NOMO-1 treated with dmso at 0.1 percent for 144 hours (cell line): ENCODE measurements around the gene TDRD1.
A peak's percentile ranks its signal among the peaks of the same experiment; 100 is the strongest.

Experiments
- DNase-seq: peaks from one replicate; lab custom pipeline; 2025; ENCODE audit not compliant: unreplicated experiment; lab: John Stamatoyannopoulos, UW

Gene TDRD1

DNA sequence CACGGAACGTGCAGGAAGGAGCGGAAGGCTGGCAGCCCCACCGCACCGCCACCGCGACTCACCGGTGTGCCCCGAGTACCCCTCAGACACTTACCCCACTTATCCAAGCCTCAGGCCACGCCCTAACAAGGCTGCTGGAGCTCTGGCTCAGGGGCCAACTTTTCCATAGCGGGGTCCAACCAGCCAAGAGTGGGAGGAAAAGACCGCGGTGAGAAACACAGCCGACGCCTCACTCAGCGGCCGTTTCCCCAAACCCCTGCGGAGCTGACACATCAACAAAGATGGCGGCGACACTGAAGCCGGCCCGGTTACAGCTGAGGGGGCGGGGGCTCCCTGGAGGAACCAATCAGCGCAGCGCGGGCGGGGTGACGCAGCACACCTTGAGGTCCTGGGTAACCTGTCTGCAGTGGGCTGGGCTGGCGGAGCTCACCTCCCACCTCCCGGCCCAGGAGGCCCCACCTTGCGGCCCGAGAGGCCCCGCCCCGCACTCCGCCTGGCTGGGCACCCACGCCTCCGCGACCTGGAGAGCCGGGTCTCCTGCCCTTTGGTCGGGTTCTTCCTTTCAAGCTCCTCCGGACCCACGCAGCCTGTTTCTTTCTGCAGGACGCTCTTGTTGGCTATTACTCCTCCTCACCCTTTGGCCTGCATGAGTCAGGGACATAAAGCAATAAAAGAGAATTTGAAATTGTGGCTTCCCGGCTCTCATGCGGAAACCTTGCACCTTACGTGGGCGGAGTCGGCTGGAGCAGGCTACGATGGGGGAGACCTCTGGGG, 5.0 kb upstream of the TDRD1 start, which contains the start of gene CCDC186:
Gene CCDC186 (minus strand): TSS at position 283 of the 774 bp plus-strand sequence. CDS start 10,935 bp downstream, outside the sequence.
- DNase-seq: peak; percentile 86

GRCh38 chr10:114174695-114175188, 4.4 kb upstream of the TDRD1 start:
- DNase-seq: peak; percentile 70

GRCh38 chr10:114175667-114176066, 3.5 kb upstream of the TDRD1 start:
- no peak for DNase-seq

DNA sequence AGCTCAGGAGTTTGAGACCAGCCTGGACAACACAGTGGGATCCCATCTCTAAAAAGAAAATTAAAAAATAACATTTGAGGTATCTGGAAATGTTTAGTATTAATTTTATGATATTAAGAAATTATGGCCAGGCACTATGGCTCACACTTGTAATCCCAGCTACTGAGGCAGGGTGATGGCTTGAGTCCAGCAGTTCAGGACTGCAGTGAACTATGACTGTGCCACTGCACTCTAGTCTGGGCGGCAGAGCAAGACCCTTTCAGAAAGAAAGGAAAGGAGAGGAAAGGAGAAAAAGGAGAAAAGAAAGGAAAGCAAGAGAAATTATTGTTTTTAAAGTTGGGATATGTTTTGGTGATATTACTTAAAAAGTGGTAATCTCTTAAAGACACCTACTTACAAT, 2.6 kb upstream of the TDRD1 start:
- no peak for DNase-seq

DNA sequence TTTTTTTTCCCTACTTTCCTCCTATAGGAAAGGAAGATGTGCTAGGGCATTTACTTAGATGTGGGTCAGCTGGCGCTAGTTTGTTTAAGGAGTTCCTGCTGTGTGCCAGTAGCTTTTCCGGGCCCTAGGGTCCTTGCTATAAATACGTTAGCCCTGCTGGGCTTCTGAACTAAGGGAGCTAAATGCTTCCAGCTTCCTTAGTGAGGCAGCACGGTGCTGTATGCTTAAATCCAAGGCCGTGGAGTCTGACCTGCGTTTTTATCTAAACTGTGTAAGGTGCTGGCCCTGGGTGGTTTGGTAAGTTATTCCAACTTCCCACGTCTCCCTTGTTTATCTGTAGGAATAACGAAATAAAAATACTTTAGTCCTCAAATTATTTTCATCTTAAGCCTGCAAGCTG, 594 bp downstream of the TDRD1 start:
- no peak for DNase-seq

DNA sequence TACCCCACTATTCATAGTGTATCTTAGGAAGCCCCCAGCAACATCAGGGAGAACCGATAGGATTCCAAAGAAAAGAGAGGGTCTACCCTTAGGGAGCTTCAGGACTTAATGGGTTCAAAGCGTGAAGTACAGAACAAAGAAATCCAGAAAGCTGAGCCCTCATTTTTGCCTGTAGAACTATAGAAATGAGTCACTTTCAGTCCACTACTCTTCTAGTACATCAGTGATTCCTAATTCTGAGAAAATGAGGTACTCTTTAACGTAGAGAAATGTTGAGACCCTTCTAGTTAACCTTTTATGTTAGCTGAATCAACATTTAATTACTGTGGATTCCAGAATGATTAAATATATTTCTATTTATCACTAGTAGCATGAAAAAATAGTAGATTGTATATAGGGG, 1.8 kb downstream of the TDRD1 start:
- DNase-seq: no peak

DNA sequence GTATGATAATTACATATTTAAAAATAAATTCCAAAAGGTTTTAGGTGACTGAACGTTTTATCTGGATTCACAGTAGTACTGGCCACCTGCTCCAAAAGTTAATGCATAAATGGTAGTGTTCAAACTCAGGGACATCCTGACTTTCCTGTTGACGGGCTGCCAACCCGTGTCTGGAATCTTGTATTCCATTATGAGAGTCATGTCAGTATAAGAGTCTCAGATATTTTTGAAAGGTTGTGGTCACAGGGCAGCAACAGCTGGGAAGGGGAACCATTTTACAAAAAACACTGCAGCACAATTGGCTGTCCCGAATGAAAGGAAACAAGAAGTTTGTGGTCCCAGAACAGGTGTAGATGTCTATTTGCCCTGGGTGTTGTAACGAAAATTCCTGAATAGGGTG, 2.8 kb downstream of the TDRD1 start:
- no peak for DNase-seq

GRCh38 chr10:114183563-114183962, 4.4 kb downstream of the TDRD1 start:
- no peak for DNase-seq

- DNase-seq: no peak
These were observed 5.1 kb downstream of the TDRD1 start for GRCh38 chr10:114184276-114184675.

DNA sequence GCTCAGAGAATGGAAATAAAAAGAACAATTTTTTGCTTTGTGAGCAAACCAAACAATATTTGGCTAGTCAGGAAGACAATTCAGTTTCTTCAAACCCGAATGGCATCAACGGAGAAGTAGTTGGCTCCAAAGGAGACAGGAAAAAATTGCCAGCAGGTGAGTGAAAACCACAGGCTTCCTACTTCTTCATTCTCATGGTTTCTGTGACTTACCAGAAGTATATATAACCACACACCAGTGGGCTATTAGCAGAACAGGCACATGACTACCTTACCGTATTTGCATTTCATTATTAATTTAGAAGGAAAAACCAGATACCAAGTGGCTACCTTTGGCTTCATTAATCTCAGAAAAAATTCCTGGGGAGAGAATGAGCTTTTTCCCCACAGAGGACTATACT, 8.8 kb downstream of the TDRD1 start:
- DNase-seq: no peak

GRCh38 chr10:114188900-114189299, 9.7 kb downstream of the TDRD1 start:
- no peak for DNase-seq

GRCh38 chr10:114189700-114190099, 10.5 kb downstream of the TDRD1 start:
- no peak for DNase-seq

DNA sequence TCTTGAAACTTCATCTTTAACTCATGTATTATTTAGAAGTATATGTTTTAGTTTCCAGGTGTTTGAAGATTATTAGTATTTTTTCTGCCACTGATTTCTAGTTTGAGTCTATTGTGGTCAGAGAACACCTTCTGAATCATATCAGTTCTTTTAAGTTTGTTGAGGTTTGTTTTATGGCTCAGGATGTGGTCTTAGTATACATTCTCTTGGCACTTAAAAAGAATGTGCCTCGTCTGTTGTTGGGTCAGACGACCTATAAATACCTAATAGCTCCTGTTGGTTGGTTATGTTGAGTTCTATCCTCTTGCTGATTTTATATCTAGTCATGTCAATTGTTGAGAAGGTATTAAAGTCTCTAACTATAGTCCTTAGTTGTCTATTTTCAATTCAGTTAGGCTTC, 15.9 kb downstream of the TDRD1 start:
- DNase-seq: no peak

DNA sequence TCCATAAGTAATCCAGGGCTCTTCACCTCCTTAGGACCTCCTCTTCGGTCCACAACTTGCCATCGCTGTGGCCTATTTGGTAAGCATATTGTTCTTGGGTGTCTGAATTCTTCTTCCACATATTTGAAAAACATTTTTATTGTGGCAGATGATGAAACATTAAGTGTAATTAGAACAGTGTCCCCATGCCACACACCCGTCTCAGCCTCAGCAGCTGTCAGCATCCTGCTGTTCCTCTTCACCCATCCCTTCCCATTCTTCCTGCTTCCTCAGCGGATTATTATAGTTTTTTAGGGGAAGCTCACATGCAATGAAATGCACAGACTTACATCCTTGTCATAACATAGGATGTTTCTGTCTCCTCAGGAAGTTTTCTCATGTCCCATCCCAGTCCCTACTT, 20.1 kb downstream of the TDRD1 start:
- DNase-seq: no peak

DNA sequence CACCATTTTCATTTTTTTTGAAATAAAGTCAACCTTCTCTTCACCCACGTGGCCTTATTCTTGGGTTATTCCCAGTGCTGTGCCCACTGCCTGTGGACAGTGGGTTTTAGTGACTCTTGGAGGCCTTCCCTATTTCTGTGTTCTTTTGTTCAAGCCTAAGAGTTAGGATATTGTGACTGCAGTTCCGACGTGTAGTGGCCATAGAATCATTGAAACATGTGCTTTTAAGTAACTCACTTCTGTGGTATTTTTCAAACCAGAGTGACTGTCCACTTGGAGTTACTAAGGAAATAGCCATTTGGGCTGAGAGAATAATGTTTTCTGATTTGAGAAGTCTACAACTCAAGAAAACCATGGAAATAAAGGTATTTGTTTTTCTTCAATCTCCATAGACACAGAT, 23.7 kb downstream of the TDRD1 start:
- no peak for DNase-seq

- DNase-seq: no peak
These were observed 27.7 kb downstream of the TDRD1 start for GRCh38 chr10:114206902-114207301.

GRCh38 chr10:114207349-114207748, 28.2 kb downstream of the TDRD1 start:
- no peak for DNase-seq

- DNase-seq: no peak
These were observed 29.2 kb downstream of the TDRD1 start for GRCh38 chr10:114208351-114208750.

- no peak for DNase-seq
These were observed 33.0 kb downstream of the TDRD1 start for GRCh38 chr10:114212153-114212552.

- no peak for DNase-seq
These were observed 35.9 kb downstream of the TDRD1 start for GRCh38 chr10:114215033-114215432.

DNA sequence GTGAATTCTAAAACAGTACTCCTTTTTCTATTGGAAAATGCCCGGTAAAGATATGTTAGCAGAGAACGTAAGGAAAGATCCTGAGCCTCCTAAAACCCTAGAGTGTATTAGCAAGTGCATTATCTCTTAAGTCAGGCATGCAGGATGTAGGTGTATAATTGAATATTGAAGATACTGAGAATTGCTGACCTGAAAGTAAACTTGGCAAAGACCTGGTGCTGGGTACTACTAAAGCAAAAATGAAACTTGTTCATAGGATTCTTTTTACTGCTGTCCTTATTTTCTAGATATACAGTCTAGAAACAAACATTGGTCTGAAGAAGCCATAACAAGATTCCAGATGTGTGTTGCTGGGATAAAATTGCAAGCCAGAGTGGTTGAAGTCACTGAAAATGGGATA, 41.1 kb downstream of the TDRD1 start:
- no peak for DNase-seq

- no peak for DNase-seq
These were observed 42.1 kb downstream of the TDRD1 start for GRCh38 chr10:114221235-114221634.

DNA sequence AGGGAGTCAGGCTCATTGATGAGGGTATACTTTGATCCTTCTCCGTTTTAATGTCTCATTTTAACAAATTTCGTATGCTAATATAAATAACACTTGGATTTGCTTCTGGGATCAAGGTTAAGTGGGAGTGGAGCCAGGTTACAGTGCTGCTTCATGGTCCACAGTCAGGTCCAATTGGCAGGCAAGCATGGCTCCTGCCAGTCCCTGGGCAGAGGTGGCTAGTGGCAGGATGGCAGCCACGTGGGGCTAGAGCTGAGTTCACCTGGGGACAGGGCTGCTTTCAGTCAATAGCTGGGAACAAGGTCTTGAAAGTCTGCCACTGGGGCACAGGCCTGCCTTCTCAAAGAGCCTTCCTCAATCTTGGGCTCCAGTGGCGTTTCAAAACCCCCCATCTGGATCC, 43.9 kb downstream of the TDRD1 start:
- DNase-seq: no peak
